ENCODE results near the gene CERS6.

GRCh38 chr2:168449419-168449818 lies 6.7 kb upstream of the CERS6 start:
- TF ChIP-seq, protein P1, sequence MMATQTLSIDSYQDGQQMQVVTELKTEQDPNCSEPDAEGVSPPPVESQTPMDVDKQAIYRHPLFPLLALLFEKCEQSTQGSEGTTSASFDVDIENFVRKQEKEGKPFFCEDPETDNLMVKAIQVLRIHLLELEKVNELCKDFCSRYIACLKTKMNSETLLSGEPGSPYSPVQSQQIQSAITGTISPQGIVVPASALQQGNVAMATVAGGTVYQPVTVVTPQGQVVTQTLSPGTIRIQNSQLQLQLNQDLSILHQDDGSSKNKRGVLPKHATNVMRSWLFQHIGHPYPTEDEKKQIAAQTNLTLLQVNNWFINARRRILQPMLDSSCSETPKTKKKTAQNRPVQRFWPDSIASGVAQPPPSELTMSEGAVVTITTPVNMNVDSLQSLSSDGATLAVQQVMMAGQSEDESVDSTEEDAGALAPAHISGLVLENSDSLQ (IDR thresholded peaks at IDR 0.05): no peak
- TF ChIP-seq HDGF (IDR thresholded peaks at IDR 0.05; ENCODE audit: borderline replicate concordance): no peak
- TF ChIP-seq LEF1 (IDR thresholded peaks at IDR 0.05; ENCODE audit: borderline replicate concordance): no peak
- TF ChIP-seq SP1 (IDR thresholded peaks at IDR 0.05): no peak
- no peak for TF ChIP-seq TARDBP (IDR thresholded peaks at IDR 0.05)
- no peak for TF ChIP-seq ARNT (IDR thresholded peaks at IDR 0.05)
- no peak for TF ChIP-seq SUZ12 (IDR thresholded peaks at IDR 0.05)
- TF ChIP-seq L3MBTL2 (conservative IDR thresholded peaks at IDR 0.05): no peak
- no peak for TF ChIP-seq BHLHE40 (IDR thresholded peaks at IDR 0.05; ENCODE audit: borderline replicate concordance)
- TF ChIP-seq FOXM1 (IDR thresholded peaks at IDR 0.05; ENCODE audit: borderline replicate concordance): no peak
- no peak for TF ChIP-seq FOXA1 (IDR thresholded peaks at IDR 0.05)
- TF ChIP-seq FOXK2 (IDR thresholded peaks at IDR 0.05): no peak
- no peak for TF ChIP-seq ZNF384 (IDR thresholded peaks at IDR 0.05)

All from HEK293T (cell line).